Measurements from ENCODE around the gene CLIP3. TPM values are rescaled to one million over a fixed set of nuclear protein-coding genes. Genes with fewer than 3 reads are reported as not detected.

CLIP3 gene
- total RNA-seq, 2 experiments from 2014 or later = 0.47 to 0.85 TPM

- intact Hi-C loops (cut with DNase I, micrococcal nuclease) = no loop called here
- no peak for ATAC-seq (ENCODE audit: poor library complexity)
- H3K4me1 Mint-ChIP-seq (ENCODE audit: low read depth) = peaks cover 19% of the 10 kb centered on the region
- TF ChIP-seq CTCF (IDR thresholded peaks at IDR 0.05) = no peak
- peaks cover 18% of the 10 kb centered on the region for H3K27me3 Mint-ChIP-seq
- no peaks in the 10 kb centered on the region for H3K9me3 Mint-ChIP-seq
- ChIA-PET CTCF (interaction anchor here (0.7 to 1.3 kb wide), 2 partner anchors 23 to 58 kb away, joined by 3 to 4 read pairs; partner anchors contain the start of gene ALKBH6), POLR2A (interaction anchor here (1.0 kb wide), 1 partner anchor 23 kb away, joined by 3 read pairs; the partner anchor contains the start of gene ALKBH6)
- DNase-seq = no peak
- H3K27ac Mint-ChIP-seq = no peak overlapping the region
- H3K36me3 ChIP-seq (ENCODE audit: insufficient read depth, low read length) = no peaks in the 10 kb centered on the region
- peak overlapping the region; percentile 4 for H3K4me3 Mint-ChIP-seq
- H3K36me3 Mint-ChIP-seq (ENCODE audit: low read depth) = peaks cover 4% of the 10 kb centered on the region
- peaks cover 34% of the 10 kb centered on the region for H3K4me1 ChIP-seq (ENCODE audit: insufficient read depth, low read length)
- H3K9me3 ChIP-seq (ENCODE audit: control insufficient read depth in 1 of 2, insufficient read depth in 1 of 2, low read length in 2 of 2) = peaks cover 0 to 15% of the 10 kb centered on the region in 2 experiments
- no peak overlapping the region for H3K4me3 ChIP-seq (ENCODE audit: low read length)
- H3K27me3 ChIP-seq (ENCODE audit: control insufficient read depth in 1 of 2, insufficient read depth in 2 of 2, low read length in 2 of 2) = peaks cover 10 to 16% of the 10 kb centered on the region in 2 experiments
- H3K27ac ChIP-seq (ENCODE audit: low read depth in 1 of 2, low read length in 2 of 2) = no peak overlapping the region
Observed at GRCh38 chr19:35990771-35991730, 41.6 kb downstream of the CLIP3 start.

GRCh38 chr19:35990156-35990555, 42.5 kb downstream of the CLIP3 start:
- Histone ChIP-seq H3K27me3 (ENCODE audit: control insufficient read depth in 1 of 2, insufficient read depth in 2 of 2, low read length in 2 of 2) (peaks cover 19 to 23% of the 10 kb centered on the region in 2 experiments), H3K27ac (ENCODE audit: low read depth in 1 of 2, low read length in 2 of 2) (no peak overlapping the region), H3K4me3 (ENCODE audit: low read length) (no peak overlapping the region), H3K4me1 (ENCODE audit: insufficient read depth, low read length) (peaks cover 26% of the 10 kb centered on the region), H3K9me3 (ENCODE audit: control insufficient read depth in 1 of 2, insufficient read depth in 1 of 2, low read length in 2 of 2) (peaks cover 0 to 18% of the 10 kb centered on the region in 2 experiments), H3K36me3 (ENCODE audit: insufficient read depth, low read length) (no peaks in the 10 kb centered on the region)
- intact Hi-C loops (cut with DNase I, micrococcal nuclease) = no loop called here
- peaks cover 4% of the 10 kb centered on the region for H3K36me3 Mint-ChIP-seq (ENCODE audit: low read depth)
- no peak for TF ChIP-seq CTCF (IDR thresholded peaks at IDR 0.05)
- H3K4me1 Mint-ChIP-seq (ENCODE audit: low read depth) = peaks cover 13% of the 10 kb centered on the region
- POLR2A ChIA-PET = no interaction called here
- CTCF ChIA-PET = no interaction called here
- no peak for ATAC-seq (ENCODE audit: poor library complexity)
- DNase-seq = no peak
- H3K27me3 Mint-ChIP-seq = peaks cover 27% of the 10 kb centered on the region
- H3K4me3 Mint-ChIP-seq = no peak overlapping the region
- no peaks in the 10 kb centered on the region for H3K9me3 Mint-ChIP-seq
- H3K27ac Mint-ChIP-seq = no peak overlapping the region

DNA sequence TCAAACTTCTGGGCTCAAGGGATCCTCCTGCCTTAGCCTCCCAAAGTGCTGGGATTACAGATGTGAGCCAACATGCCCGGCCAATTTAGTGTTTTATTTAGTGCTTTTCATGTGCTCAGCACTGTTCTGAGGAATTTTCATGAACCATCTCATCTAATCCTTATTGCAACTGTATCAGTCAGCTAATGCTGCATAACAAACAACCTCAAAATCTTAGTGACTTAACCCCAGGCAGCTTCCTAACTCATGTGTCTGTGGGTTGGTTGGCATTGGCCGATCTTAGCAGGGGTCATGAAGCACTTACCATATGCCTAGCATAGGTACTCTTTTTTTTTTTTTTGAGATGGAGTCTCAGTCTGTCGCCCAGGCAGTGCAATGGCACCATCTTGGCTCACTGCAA, 43.8 kb downstream of the CLIP3 start:
- no peak for TF ChIP-seq CTCF (IDR thresholded peaks at IDR 0.05)
- peaks cover 40% of the 10 kb centered on the region for H3K27me3 Mint-ChIP-seq
- no peak for ATAC-seq (ENCODE audit: poor library complexity)
- no peak overlapping the region for H3K4me3 ChIP-seq (ENCODE audit: low read length)
- no peak overlapping the region for H3K27ac Mint-ChIP-seq
- intact Hi-C loops (cut with DNase I, micrococcal nuclease) = no loop called here
- ChIA-PET CTCF (no interaction called here), POLR2A (no interaction called here)
- H3K27ac ChIP-seq (ENCODE audit: low read depth in 1 of 2, low read length in 2 of 2) = no peak overlapping the region
- peaks cover 8% of the 10 kb centered on the region for H3K4me1 Mint-ChIP-seq (ENCODE audit: low read depth)
- no peaks in the 10 kb centered on the region for H3K9me3 Mint-ChIP-seq
- no peaks in the 10 kb centered on the region for H3K36me3 ChIP-seq (ENCODE audit: insufficient read depth, low read length)
- no peak overlapping the region for H3K4me3 Mint-ChIP-seq
- no peaks in the 10 kb centered on the region for H3K36me3 Mint-ChIP-seq (ENCODE audit: low read depth)
- DNase-seq = no peak
- peaks cover 23 to 30% of the 10 kb centered on the region in 2 experiments for H3K27me3 ChIP-seq (ENCODE audit: control insufficient read depth in 1 of 2, insufficient read depth in 2 of 2, low read length in 2 of 2)
- peaks cover 16% of the 10 kb centered on the region for H3K4me1 ChIP-seq (ENCODE audit: insufficient read depth, low read length)
- peaks cover 0 to 18% of the 10 kb centered on the region in 2 experiments for H3K9me3 ChIP-seq (ENCODE audit: control insufficient read depth in 1 of 2, insufficient read depth in 1 of 2, low read length in 2 of 2)
